Stimulated activated CD4-positive, alpha-beta T cell treated with anti-CD3 and anti-CD28 coated beads, Interleukin-12 subunit alpha, Interleukin-12 subunit beta, amount 100 ng/mL, for 24 hours (primary cell): ENCODE measurements around the gene TEX28.
"Not testable (repeated sequence)": the region's sequence is repeated elsewhere in the genome, so short reads cannot be mapped to it uniquely, and the experiment has no call there.

ENCODE experiments used
- DNase-seq, 2 experiments: peaks; one replicate each; pipeline ENCODE4 v3.0.0-alpha.2; 2020; ENCODE audit warnings: low read depth in 2 of 2

TEX28 gene

GRCh38 chrX:154247377-154248045, 47.4 kb downstream of the TEX28 start:
- not testable (repeated sequence) for DNase-seq

GRCh38 chrX:154239982-154240503, 54.9 kb downstream of the TEX28 start:
- DNase-seq = not testable (repeated sequence)

GRCh38 chrX:154238939-154239559, 55.9 kb downstream of the TEX28 start:
- not testable (repeated sequence) for DNase-seq

GRCh38 chrX:154233620-154234019, 61.3 kb downstream of the TEX28 start:
- not testable (repeated sequence) for DNase-seq

- not testable (repeated sequence) for DNase-seq
Measured at GRCh38 chrX:154231443-154231842, 63.5 kb downstream of the TEX28 start.

- not testable (repeated sequence) for DNase-seq
Measured at GRCh38 chrX:154226706-154227105, 68.2 kb downstream of the TEX28 start.

GRCh38 chrX:154225292-154225691, 69.6 kb downstream of the TEX28 start:
- DNase-seq = not testable (repeated sequence)
